IMR-90 (cell line): ENCODE measurements around the gene NCAM1.

Source experiments
- MAZ ChIP-seq: IDR thresholded peaks from 2 replicates; pipeline ENCODE4 v1.6.1; 2012; ENCODE audit warnings: low read depth, mild to moderate bottlenecking, low read length, improper control_type of control experiment, moderate library complexity, borderline replicate concordance
- MXI1 ChIP-seq: IDR thresholded peaks from 2 replicates; pipeline ENCODE4 v1.6.1; 2012; ENCODE audit warnings: low read depth, mild to moderate bottlenecking, low read length, moderate library complexity, borderline replicate concordance
- POLR2A ChIP-seq: IDR thresholded peaks from 2 replicates; pipeline ENCODE4 v1.6.1; 2012; ENCODE audit warnings: mild to moderate bottlenecking, low read depth, low read length
- RAD21 ChIP-seq: IDR thresholded peaks from 2 replicates; pipeline ENCODE4 v1.6.1; 2012; ENCODE audit warnings: low read length, improper control_type of control experiment
- RFX5 ChIP-seq: IDR thresholded peaks from 2 replicates; pipeline ENCODE4 v1.8.0; 2012; ENCODE audit warnings: low read depth, mild to moderate bottlenecking, low read length, moderate library complexity
- SMC3 ChIP-seq: fragments of 150-350 bp; IDR thresholded peaks from 2 replicates; pipeline ENCODE4 v1.6.1; 2016; ENCODE audit warnings: low read depth, mild to moderate bottlenecking, antibody characterized with exemption, low read length, moderate library complexity
- USF2 ChIP-seq: fragments of 150-350 bp; IDR thresholded peaks from 2 replicates; pipeline ENCODE4 v1.6.1; 2017; ENCODE audit warnings: mild to moderate bottlenecking, antibody characterized with exemption, low read length, low read depth
- TF ChIP-seq, protein P1 (sequence below): conservative IDR thresholded peaks from 2 replicates; pipeline ENCODE4 v1.5.1; 2012; ENCODE audit warnings: mild to moderate bottlenecking, low read depth, low read length, improper control_type of control experiment
- TF ChIP-seq, protein P2 (sequence below): fragments of 150-350 bp; IDR thresholded peaks from 2 replicates; pipeline ENCODE4 v1.6.1; 2016; ENCODE audit warnings: low read depth, mild to moderate bottlenecking, low read length, moderate library complexity, borderline replicate concordance

DNA sequence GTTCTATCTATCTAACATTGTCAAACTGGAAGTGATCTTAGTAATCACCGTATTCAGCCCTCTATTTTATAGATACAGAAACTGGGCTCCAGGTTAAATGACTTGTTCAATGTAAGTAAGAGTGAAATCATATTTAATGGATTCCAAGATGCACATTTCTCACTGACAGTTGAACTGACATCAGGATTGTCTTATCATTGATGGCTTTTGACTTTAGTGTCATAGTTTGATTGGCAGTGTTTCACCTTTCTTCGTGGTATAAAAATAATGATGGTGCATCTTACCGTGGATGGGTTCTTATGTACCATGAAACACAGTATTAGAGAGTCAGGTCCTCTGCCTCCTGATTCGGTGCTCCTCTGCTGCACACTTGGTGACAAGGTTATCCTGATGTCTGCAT, 123.1 kb downstream of the NCAM1 start:
- TF ChIP-seq, protein P1, sequence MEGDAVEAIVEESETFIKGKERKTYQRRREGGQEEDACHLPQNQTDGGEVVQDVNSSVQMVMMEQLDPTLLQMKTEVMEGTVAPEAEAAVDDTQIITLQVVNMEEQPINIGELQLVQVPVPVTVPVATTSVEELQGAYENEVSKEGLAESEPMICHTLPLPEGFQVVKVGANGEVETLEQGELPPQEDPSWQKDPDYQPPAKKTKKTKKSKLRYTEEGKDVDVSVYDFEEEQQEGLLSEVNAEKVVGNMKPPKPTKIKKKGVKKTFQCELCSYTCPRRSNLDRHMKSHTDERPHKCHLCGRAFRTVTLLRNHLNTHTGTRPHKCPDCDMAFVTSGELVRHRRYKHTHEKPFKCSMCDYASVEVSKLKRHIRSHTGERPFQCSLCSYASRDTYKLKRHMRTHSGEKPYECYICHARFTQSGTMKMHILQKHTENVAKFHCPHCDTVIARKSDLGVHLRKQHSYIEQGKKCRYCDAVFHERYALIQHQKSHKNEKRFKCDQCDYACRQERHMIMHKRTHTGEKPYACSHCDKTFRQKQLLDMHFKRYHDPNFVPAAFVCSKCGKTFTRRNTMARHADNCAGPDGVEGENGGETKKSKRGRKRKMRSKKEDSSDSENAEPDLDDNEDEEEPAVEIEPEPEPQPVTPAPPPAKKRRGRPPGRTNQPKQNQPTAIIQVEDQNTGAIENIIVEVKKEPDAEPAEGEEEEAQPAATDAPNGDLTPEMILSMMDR, result no peak
- TF ChIP-seq POLR2A (no peak), MXI1 (no peak), RAD21 (no peak), MAZ (no peak), USF2 (no peak), SMC3 (no peak), RFX5 (no peak)
- TF ChIP-seq, protein P2, sequence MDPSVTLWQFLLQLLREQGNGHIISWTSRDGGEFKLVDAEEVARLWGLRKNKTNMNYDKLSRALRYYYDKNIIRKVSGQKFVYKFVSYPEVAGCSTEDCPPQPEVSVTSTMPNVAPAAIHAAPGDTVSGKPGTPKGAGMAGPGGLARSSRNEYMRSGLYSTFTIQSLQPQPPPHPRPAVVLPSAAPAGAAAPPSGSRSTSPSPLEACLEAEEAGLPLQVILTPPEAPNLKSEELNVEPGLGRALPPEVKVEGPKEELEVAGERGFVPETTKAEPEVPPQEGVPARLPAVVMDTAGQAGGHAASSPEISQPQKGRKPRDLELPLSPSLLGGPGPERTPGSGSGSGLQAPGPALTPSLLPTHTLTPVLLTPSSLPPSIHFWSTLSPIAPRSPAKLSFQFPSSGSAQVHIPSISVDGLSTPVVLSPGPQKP, result no peak
